GM21825 (cell line): ENCODE measurements around the gene ELF5.

Source experiments
- ATAC-seq: cut with Tn5 transposase; IDR thresholded peaks from one replicate; pipeline ENCODE4 v1.9.1; 2021; ENCODE audit warnings: mild to moderate bottlenecking, moderate library complexity; ENCODE audit not compliant: unreplicated experiment

Gene ELF5

GRCh38 chr11:34513682-34514449 lies at the start of gene ELF5:
TSS of gene ELF5 (minus strand) at chr11:34513794. CDS start at chr11:34505749, 8,045 bp downstream.
- ATAC-seq, result no peak

GRCh38 chr11:34562976-34563375 lies 49.4 kb upstream of the ELF5 start:
- no peak for ATAC-seq

GRCh38 chr11:34560511-34560910 lies 46.9 kb upstream of the ELF5 start:
- ATAC-seq, result no peak

- ATAC-seq, result no peak
Observed at GRCh38 chr11:34558673-34559072, 45.1 kb upstream of the ELF5 start.

GRCh38 chr11:34558211-34558610 lies 44.6 kb upstream of the ELF5 start:
- ATAC-seq, result no peak

- no peak for ATAC-seq
Observed at GRCh38 chr11:34552270-34552669, 38.7 kb upstream of the ELF5 start.

- no peak for ATAC-seq
Observed at GRCh38 chr11:34549271-34549670, 35.7 kb upstream of the ELF5 start.

GRCh38 chr11:34548278-34548677 lies 34.7 kb upstream of the ELF5 start:
- no peak for ATAC-seq

- ATAC-seq, result no peak
Observed at GRCh38 chr11:34546511-34547209, 33.1 kb upstream of the ELF5 start.

- ATAC-seq, result no peak
Observed at GRCh38 chr11:34542089-34542488, 28.5 kb upstream of the ELF5 start.

GRCh38 chr11:34540870-34541269 lies 27.3 kb upstream of the ELF5 start:
- no peak for ATAC-seq

- no peak for ATAC-seq
Observed at GRCh38 chr11:34537636-34538035, 24.0 kb upstream of the ELF5 start.

GRCh38 chr11:34536056-34536455 lies 22.5 kb upstream of the ELF5 start:
- no peak for ATAC-seq

- no peak for ATAC-seq
Observed at GRCh38 chr11:34534826-34535225, 21.2 kb upstream of the ELF5 start.

- no peak for ATAC-seq
Observed at GRCh38 chr11:34531663-34532062, 18.1 kb upstream of the ELF5 start.

GRCh38 chr11:34530545-34531234 lies 17.1 kb upstream of the ELF5 start:
- no peak for ATAC-seq

- ATAC-seq, result no peak
Observed at GRCh38 chr11:34529643-34530042, 16.0 kb upstream of the ELF5 start.

GRCh38 chr11:34528072-34528471 lies 14.5 kb upstream of the ELF5 start:
- no peak for ATAC-seq

GRCh38 chr11:34525888-34526657 lies 12.5 kb upstream of the ELF5 start:
- ATAC-seq, result no peak

GRCh38 chr11:34525098-34525497 lies 11.5 kb upstream of the ELF5 start:
- no peak for ATAC-seq

- no peak for ATAC-seq
Observed at GRCh38 chr11:34524696-34525095, 11.1 kb upstream of the ELF5 start.
